Duodenal mucosa (tissue), 2 donors: ENCODE data around the gene RAB24.
A peak's percentile ranks its signal among the peaks of the same experiment; 100 is the strongest.

Experiments
- H3K27ac ChIP-seq: one replicate; pipeline ENCODE4 v1.7.0; 2013; ENCODE audit warnings: low read depth, low read length
- H3K27me3 ChIP-seq, 2 donors: one replicate each; pipeline ENCODE4 v1.7.0; 2013; ENCODE audit warnings: low read length in 2 of 2, control low read depth in 1 of 2; ENCODE audit not compliant: insufficient read depth in 2 of 2, control insufficient read depth in 1 of 2
- H3K36me3 ChIP-seq, 2 donors: one replicate each; pipeline ENCODE4 v1.7.0; 2013; ENCODE audit warnings: low read length in 2 of 2, control low read depth in 1 of 2; ENCODE audit not compliant: insufficient read depth in 2 of 2, control insufficient read depth in 1 of 2
- H3K4me1 ChIP-seq, 2 donors: one replicate each; pipeline ENCODE4 v1.7.0; 2013; ENCODE audit warnings: low read length in 2 of 2, control low read depth in 1 of 2; ENCODE audit not compliant: insufficient read depth in 2 of 2, control insufficient read depth in 1 of 2
- H3K4me3 ChIP-seq, 2 donors: one replicate each; pipeline ENCODE4 v1.7.0; 2013; ENCODE audit warnings: low read length in 2 of 2, low read depth in 1 of 2
- H3K9ac ChIP-seq, 2 donors: one replicate each; pipeline ENCODE4 v1.7.0; 2013; ENCODE audit warnings: low read length in 2 of 2, low read depth in 1 of 2
- H3K9me3 ChIP-seq, 2 donors: one replicate each; pipeline ENCODE4 v1.7.0; 2013; ENCODE audit warnings: low read length in 2 of 2, control low read depth in 1 of 2; ENCODE audit not compliant: control insufficient read depth in 1 of 2

The RAB24 gene

DNA sequence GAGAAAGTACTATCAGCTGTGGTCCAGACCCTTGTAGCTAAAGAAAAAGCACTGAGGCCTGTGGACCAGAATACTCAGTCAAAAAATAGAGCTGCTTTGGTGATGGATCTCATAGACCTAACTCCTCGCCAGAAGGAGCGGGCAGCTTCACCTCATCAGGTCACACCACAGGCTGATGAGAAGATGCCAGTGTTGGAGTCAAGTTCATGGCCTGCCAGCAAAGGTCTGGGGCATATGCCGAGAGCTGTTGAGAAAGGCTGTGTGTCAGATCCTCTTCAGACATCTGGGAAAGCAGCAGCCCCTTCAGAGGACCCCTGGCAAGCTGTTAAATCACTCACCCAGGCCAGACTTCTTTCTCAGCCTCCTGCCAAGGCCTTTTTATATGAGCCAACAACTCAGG lies 8.9 kb downstream of the RAB24 start:
- H3K36me3 ChIP-seq = peaks cover 47 to 54% of the 10 kb centered on the region in 2 donors
- H3K9ac ChIP-seq = no peak overlapping the region

DNA sequence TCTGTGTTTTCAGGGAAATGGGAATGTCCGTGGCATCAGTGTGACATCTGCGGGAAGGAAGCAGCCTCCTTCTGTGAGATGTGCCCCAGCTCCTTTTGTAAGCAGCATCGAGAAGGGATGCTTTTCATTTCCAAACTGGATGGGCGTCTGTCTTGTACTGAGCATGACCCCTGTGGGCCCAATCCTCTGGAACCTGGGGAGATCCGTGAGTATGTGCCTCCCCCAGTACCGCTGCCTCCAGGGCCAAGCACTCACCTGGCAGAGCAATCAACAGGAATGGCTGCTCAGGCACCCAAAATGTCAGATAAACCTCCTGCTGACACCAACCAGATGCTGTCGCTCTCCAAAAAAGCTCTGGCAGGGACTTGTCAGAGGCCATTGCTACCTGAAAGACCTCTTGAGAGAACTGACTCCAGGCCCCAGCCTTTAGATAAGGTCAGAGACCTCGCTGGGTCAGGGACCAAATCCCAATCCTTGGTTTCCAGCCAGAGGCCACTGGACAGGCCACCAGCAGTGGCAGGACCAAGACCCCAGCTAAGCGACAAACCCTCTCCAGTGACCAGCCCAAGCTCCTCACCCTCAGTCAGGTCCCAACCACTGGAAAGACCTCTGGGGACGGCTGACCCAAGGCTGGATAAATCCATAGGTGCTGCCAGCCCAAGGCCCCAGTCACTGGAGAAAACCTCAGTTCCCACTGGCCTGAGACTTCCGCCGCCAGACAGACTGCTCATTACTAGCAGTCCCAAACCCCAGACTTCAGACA lies 9.5 kb downstream of the RAB24 start:
- Histone ChIP-seq H3K27me3 (no peaks in the 10 kb centered on the region), H3K36me3 (peaks cover 47 to 59% of the 10 kb centered on the region in 2 donors)

More for the DNA sequence above, 8.9 kb downstream of the RAB24 start:
- no peaks in the 10 kb centered on the region for H3K9me3 ChIP-seq
- peaks cover 16 to 29% of the 10 kb centered on the region in 2 donors for H3K4me1 ChIP-seq
- no peaks in the 10 kb centered on the region for H3K27me3 ChIP-seq
- no peak overlapping the region for H3K27ac ChIP-seq
- H3K4me3 ChIP-seq = no peak overlapping the region

DNA sequence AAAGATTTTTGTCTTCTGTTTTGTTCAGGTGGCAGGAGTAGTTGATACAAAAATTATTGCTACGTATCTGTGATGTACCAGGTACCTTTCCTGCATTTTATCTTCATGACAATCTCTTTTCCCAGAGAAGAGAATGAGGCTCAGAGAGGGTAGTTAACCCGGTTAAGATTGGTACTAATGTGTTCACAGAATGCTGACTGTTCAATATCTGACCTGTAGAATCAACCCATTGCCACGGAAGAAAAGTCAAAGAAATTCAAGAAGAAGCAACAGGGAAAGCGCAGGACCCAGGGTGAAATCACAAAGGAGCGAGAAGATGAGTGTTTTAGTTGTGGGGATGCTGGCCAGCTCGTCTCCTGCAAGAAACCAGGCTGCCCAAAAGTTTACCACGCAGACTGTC lies 11.8 kb downstream of the RAB24 start:
- H3K27ac ChIP-seq = no peak overlapping the region
- H3K4me3 ChIP-seq = no peak overlapping the region
- no peaks in the 10 kb centered on the region for H3K9me3 ChIP-seq
- H3K36me3 ChIP-seq = peaks cover 51 to 78% of the 10 kb centered on the region in 2 donors
- no peaks in the 10 kb centered on the region for H3K27me3 ChIP-seq
- H3K9ac ChIP-seq = no peak overlapping the region
- H3K4me1 ChIP-seq = peaks cover 8 to 14% of the 10 kb centered on the region in 2 donors

More for the DNA sequence above, 9.5 kb downstream of the RAB24 start:
- H3K4me1 ChIP-seq = peaks cover 9 to 23% of the 10 kb centered on the region in 2 donors
- no peaks in the 10 kb centered on the region for H3K9me3 ChIP-seq
- H3K9ac ChIP-seq = peak overlapping the region in 1 of 2 donors; percentile 27
- no peak overlapping the region for H3K4me3 ChIP-seq
- no peak overlapping the region for H3K27ac ChIP-seq

DNA sequence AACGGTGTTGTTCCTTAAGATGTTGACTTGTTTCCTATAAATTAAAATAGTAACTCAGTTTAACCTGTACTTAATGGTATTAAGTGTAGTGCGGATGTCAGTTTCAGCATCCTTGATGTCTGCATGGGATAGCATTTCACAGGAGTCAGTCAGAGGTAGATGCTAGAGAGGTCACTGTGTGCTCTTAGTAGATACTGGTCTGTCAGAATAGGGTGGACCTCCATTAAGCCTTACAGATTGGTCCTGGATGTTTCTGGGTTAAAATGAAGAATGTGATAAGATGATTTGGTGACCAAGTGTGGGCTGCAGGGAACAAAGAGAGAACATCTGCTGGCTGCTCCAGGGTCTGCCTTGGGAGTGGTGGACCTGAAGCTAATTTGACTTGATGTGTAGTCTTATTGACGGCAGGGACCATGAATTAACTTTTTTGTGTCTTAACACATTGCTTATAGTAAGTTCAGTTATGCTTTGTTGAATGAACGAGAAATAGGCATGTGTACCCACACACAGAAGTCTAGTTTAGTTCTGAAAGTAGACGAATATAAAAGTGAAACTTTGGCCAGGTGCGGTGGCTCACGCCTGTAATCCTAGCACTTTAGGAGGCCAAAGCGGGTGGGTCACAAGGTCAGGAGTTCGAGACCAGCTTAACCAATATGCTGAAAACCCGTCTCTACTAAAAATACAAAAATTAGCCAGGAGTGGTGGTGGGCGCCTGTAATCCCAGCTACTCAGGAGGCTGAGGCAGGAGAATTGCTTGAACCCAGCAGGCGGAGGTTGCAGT lies 12.5 kb downstream of the RAB24 start:
- H3K4me1 ChIP-seq = peaks cover 7 to 8% of the 10 kb centered on the region in 2 donors
- no peaks in the 10 kb centered on the region for H3K27me3 ChIP-seq
- H3K9me3 ChIP-seq = no peaks in the 10 kb centered on the region
- no peak overlapping the region for H3K27ac ChIP-seq
- H3K4me3 ChIP-seq = no peak overlapping the region
- H3K36me3 ChIP-seq = peaks cover 51 to 82% of the 10 kb centered on the region in 2 donors
- no peak overlapping the region for H3K9ac ChIP-seq

DNA sequence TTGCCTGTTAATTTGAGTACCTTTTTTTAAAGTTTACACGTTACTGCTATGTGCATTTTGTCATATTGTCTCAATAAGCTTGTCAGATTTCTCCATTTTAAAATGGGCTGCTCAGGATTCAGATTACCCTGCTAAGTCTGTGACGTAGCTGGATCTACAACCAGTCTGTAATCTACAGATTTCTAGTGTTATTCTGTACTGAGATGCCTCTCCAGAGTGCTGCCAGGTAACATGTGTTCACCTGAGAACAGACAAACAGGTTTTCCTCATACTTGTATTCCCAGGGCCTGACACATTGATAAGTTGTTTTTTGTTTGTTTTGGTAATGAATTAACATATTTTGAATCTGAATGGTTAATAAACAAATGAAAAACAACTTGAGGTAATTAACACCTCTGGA lies 15.3 kb downstream of the RAB24 start:
- Histone ChIP-seq H3K4me3 (no peak overlapping the region), H3K9me3 (no peaks in the 10 kb centered on the region), H3K4me1 (no peaks in the 10 kb centered on the region), H3K9ac (no peak overlapping the region), H3K36me3 (peaks cover 42 to 81% of the 10 kb centered on the region in 2 donors), H3K27ac (no peak overlapping the region), H3K27me3 (no peaks in the 10 kb centered on the region)

DNA sequence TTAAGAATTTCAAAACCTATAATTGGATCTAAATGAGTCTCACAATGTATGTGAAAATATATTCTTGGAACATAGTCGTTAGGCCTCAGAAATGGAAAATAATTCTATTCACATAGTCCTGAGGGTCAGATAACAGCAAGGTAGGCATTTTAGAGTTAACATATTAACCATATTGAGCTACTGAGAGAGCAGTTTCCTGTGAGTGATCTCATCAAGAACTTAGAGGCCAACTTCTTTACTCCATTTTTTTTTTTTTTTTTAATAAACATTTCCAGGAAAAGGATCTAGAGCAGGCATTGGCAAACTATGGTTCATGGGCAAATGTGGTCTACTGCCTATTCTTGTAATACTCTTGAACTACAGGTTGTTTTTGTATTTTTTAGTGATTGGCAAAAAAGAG lies 26.6 kb downstream of the RAB24 start:
- Histone ChIP-seq H3K9ac (no peak overlapping the region), H3K27ac (no peak overlapping the region), H3K9me3 (no peaks in the 10 kb centered on the region), H3K27me3 (no peaks in the 10 kb centered on the region), H3K36me3 (peaks cover 37 to 66% of the 10 kb centered on the region in 2 donors), H3K4me1 (no peaks in the 10 kb centered on the region), H3K4me3 (no peak overlapping the region)

DNA sequence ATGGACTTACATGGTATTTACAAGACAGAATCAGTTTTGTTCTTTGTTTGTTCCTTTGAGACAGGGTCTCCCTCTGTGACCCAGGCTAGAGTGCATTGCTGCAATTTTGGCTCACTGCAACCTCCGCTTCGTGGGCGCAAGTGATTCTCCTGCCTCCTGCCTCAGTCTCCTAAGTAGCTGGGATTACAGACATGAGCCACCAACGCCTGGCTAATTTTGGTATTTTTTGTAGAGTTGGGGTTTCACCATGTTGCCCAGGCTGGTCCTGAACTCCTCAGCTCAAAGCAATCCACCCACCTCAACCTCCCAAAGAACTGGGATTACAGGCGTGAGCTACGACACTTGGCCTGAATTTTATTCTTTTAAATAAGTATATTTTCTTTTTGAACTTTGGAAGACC lies 27.6 kb downstream of the RAB24 start:
- Histone ChIP-seq H3K36me3 (peaks cover 40 to 68% of the 10 kb centered on the region in 2 donors), H3K9me3 (no peaks in the 10 kb centered on the region), H3K27ac (no peak overlapping the region), H3K4me3 (no peak overlapping the region), H3K4me1 (no peaks in the 10 kb centered on the region), H3K27me3 (no peaks in the 10 kb centered on the region), H3K9ac (no peak overlapping the region)

DNA sequence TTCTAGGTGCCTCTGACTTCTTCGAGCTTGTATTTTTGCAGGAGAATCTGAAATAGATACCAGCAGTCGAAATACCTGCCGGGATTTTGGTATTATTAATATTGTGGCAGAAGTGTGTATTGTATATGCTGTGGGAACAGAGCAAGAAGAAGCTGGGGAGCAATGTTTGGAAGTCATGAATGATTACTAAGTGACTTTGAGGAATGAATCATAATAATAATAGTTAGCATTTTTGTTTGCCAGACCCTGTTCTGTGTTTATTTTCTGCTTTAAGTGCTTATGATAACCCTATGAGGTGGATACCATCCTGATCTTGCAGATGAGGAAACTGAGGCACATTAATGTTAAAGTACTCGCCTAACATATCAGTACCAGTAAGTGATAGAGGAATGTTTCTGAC lies 32.4 kb downstream of the RAB24 start:
- H3K4me3 ChIP-seq = no peak overlapping the region
- H3K27me3 ChIP-seq = no peaks in the 10 kb centered on the region
- no peak overlapping the region for H3K27ac ChIP-seq
- no peaks in the 10 kb centered on the region for H3K9me3 ChIP-seq
- no peaks in the 10 kb centered on the region for H3K4me1 ChIP-seq
- peaks cover 41 to 84% of the 10 kb centered on the region in 2 donors for H3K36me3 ChIP-seq
- no peak overlapping the region for H3K9ac ChIP-seq

DNA sequence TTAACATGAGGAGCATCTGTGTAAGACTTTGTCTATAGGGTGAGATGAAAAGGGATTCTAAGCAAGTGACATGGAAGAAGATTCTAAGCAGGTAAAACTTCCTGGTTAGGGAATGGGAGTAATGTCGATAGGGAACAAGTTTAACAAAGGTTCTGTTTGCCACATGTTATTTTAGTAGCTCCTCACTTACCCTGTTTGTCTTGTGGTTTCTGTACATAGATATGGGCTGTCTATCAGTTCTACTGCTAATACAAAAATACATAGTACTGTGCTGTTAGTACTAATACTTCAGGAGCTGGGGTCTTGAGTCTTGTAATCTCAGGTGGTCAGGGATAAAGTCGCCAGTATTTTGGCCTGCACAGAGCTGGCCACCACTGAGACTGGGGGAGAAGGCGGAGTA lies 32.9 kb downstream of the RAB24 start:
- Histone ChIP-seq H3K9ac (no peak overlapping the region), H3K27me3 (no peaks in the 10 kb centered on the region), H3K9me3 (no peaks in the 10 kb centered on the region), H3K4me3 (no peak overlapping the region), H3K36me3 (peaks cover 38 to 84% of the 10 kb centered on the region in 2 donors), H3K4me1 (no peaks in the 10 kb centered on the region), H3K27ac (no peak overlapping the region)

DNA sequence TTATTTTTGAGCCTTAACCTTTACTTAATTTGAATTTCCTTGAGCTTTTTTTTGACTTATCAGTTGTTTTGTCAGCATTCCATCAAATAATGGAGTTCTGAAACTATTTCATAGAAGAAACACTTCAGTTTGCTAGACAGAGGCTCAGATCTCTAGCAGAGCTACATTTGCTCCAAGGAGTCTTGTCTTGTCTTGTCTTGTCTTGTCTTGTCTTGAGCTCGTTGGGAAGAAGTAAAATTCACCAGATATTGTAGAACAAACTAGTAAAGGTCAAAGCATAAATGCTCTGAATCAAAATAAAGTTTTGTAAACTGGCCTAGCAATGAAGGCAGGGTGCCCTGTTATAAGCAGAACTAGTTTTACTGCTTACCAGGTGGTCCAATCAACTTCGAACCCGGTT lies 33.5 kb downstream of the RAB24 start:
- Histone ChIP-seq H3K9ac (no peak overlapping the region), H3K9me3 (no peaks in the 10 kb centered on the region), H3K27ac (no peak overlapping the region), H3K4me1 (no peaks in the 10 kb centered on the region), H3K27me3 (no peaks in the 10 kb centered on the region), H3K36me3 (peaks cover 38 to 81% of the 10 kb centered on the region in 2 donors), H3K4me3 (no peak overlapping the region)
